Measurements from ENCODE around the gene NELFE.

NELFE gene

DNA sequence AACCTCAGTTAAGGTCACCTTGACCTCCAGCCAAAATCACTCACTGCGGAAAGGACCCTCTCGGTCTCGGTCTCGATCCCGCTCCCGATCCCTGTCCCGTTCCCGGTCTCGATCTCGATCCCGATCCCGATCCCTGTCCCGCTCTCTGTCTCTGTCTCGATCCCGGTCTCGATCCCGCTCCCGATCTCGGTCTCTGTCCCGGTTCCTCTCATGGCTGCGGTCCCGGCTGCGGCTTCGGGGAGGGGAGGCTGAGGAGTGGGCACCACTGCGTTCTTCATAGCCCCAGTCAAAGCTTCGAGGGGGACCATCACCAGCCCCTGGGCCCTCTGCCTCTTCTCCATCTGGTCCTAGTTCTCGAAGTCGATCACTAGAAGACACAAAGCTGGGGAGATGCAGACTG lies 4.3 kb downstream of the NELFE start:
- Histone ChIP-seq H3K27ac (no peak overlapping the region), H3K4me1 (ENCODE audit: control insufficient read depth in 1 of 2, insufficient read depth in 1 of 2, low read depth in 1 of 2, low read length in 1 of 2) (peaks cover 13 to 14% of the 10 kb centered on the region in 2 experiments)

DNA sequence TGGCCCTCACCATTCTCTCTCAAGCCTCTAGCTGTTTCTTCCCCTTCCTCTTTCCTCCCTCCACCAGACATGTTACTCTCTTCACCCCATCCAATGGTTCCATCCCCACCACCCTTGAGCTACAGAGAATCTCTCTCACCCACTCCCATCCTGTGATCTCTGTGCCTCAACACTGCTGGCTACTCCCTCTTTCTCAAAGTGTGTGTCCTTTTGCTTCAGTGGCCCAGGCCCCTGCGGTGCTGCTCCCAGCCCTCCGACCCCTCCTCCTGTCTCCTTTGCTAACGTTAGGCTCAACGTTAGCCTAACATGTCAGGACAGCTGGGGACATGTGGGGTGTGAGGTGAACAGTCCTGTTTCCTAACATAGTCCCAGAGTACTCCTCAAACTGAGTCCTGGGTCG lies 5.9 kb downstream of the NELFE start:
- H3K27me3 ChIP-seq, result peaks cover 1% of the 10 kb centered on the region
- no peak overlapping the region for H3K4me3 ChIP-seq (ENCODE audit: low read depth in 1 of 2, low read length in 1 of 2)
- H3K9me3 ChIP-seq, result no peaks in the 10 kb centered on the region
- TF ChIP-seq, protein P1, sequence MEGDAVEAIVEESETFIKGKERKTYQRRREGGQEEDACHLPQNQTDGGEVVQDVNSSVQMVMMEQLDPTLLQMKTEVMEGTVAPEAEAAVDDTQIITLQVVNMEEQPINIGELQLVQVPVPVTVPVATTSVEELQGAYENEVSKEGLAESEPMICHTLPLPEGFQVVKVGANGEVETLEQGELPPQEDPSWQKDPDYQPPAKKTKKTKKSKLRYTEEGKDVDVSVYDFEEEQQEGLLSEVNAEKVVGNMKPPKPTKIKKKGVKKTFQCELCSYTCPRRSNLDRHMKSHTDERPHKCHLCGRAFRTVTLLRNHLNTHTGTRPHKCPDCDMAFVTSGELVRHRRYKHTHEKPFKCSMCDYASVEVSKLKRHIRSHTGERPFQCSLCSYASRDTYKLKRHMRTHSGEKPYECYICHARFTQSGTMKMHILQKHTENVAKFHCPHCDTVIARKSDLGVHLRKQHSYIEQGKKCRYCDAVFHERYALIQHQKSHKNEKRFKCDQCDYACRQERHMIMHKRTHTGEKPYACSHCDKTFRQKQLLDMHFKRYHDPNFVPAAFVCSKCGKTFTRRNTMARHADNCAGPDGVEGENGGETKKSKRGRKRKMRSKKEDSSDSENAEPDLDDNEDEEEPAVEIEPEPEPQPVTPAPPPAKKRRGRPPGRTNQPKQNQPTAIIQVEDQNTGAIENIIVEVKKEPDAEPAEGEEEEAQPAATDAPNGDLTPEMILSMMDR (IDR thresholded peaks at IDR 0.05), result no peak
- peaks cover 63% of the 10 kb centered on the region for H3K36me3 ChIP-seq
- H3K4me1 ChIP-seq (ENCODE audit: control insufficient read depth in 1 of 2, insufficient read depth in 1 of 2, low read depth in 1 of 2, low read length in 1 of 2), result peaks cover 2% of the 10 kb centered on the region in 2 experiments
- H3K27ac ChIP-seq, result no peak overlapping the region

More for the DNA sequence above, 4.3 kb downstream of the NELFE start:
- no peaks in the 10 kb centered on the region for H3K27me3 ChIP-seq
- H3K36me3 ChIP-seq, result peaks cover 63% of the 10 kb centered on the region
- H3K9me3 ChIP-seq, result no peaks in the 10 kb centered on the region
- TF ChIP-seq, protein P1 (IDR thresholded peaks at IDR 0.05), result no peak
- no peak overlapping the region for H3K4me3 ChIP-seq (ENCODE audit: low read depth in 1 of 2, low read length in 1 of 2)

DNA sequence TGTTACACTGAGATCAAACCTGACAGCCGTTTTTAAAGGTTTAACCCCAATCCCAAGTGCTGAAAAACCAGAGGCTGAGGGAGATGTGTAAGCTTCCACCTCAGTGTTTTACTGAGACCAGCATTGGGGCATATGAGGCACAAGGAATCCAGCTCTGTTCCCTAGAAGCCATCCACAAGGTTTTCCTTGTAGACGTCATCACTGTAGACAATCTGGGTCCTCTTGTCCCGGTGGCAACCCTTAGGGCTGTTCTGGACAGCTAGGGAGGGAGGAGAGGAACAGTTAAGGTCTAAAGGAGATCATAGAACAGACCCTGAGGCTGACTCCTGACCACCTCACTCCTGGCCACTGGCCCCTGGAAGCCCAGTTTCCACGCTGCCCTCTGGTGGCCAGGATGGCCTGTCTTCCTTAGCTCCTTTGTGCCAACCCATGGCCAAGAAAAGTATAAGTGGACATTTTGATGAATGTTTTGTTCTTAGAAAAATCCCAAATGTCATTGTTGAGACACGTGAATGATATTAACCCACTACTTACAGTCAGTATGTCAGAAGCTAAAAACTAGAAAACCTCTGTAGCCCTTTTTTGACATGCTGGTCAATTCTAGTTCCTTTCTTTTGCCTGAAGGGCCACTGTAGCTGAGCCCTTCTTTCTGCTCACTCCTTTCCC lies 6.5 kb downstream of the NELFE start:
- H3K27me3 ChIP-seq, result peaks cover 7% of the 10 kb centered on the region
- no peak overlapping the region for H3K4me3 ChIP-seq (ENCODE audit: low read depth in 1 of 2, low read length in 1 of 2)
- H3K9me3 ChIP-seq, result no peaks in the 10 kb centered on the region
- H3K36me3 ChIP-seq, result peaks cover 63% of the 10 kb centered on the region
- no peaks in the 10 kb centered on the region for H3K4me1 ChIP-seq (ENCODE audit: control insufficient read depth in 1 of 2, insufficient read depth in 1 of 2, low read depth in 1 of 2, low read length in 1 of 2)
- TF ChIP-seq, protein P1 (IDR thresholded peaks at IDR 0.05), result peak; percentile 64
- no peak overlapping the region for H3K27ac ChIP-seq

DNA sequence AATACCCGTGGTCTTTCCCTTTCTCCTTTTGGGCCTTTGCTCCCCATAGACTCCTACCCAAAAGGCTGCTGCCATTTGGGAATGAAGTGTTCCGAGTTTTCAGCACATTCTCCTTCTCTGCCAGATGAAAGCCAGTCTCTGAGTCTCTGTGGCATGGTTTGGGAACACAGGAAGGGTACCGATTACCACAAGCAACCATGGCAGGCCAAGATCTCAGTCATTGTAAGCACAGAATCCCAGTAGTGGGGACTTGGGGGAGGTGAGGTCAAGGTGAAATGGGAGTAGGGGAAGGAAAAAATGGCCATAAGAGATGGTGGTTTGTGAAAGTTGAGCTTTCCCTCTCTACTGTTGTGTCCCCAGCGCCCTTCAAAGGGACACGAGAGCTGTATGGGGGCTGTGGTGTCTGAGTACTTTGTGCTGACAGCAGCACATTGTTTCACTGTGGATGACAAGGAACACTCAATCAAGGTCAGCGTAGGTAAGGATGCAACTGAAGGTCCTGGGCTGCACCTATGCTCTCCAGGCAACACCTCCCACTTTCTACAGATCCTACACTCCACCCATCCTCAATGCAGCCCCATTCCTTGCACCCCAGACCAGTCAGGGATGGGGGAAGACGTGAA lies 8.7 kb downstream of the NELFE start:
- no peaks in the 10 kb centered on the region for H3K4me1 ChIP-seq (ENCODE audit: control insufficient read depth in 1 of 2, insufficient read depth in 1 of 2, low read depth in 1 of 2, low read length in 1 of 2)
- H3K9me3 ChIP-seq, result no peaks in the 10 kb centered on the region
- no peak overlapping the region for H3K27ac ChIP-seq
- H3K27me3 ChIP-seq, result peaks cover 28% of the 10 kb centered on the region
- TF ChIP-seq, protein P1 (IDR thresholded peaks at IDR 0.05), result no peak
- H3K36me3 ChIP-seq, result peaks cover 44% of the 10 kb centered on the region
- H3K4me3 ChIP-seq (ENCODE audit: low read depth in 1 of 2, low read length in 1 of 2), result no peak overlapping the region

DNA sequence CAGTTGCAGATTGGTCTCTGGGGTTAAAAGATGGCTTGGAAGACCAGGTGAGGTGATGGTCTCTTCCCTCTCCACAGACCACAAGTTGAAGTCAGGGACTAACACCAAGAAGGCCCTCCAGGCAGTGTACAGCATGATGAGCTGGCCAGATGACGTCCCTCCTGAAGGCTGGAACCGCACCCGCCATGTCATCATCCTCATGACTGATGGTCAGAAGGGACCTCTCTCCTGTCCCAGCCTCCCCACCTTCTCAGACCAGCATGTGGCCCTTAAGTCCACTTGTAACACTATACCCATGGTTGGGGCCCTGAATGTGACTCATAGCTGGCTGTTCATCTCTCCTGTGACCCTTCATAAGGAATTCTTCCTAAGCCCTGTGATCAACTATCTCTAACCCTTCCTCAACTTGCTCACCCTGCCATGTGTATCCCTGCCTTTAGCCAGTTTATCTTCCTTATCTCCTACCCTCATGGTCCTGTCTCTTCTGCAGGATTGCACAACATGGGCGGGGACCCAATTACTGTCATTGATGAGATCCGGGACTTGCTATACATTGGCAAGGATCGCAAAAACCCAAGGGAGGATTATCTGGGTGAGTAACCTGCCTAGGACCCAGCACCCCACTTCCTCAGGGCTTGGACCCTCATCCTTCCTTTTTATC lies 9.9 kb downstream of the NELFE start:
- Histone ChIP-seq H3K36me3 (peaks cover 32% of the 10 kb centered on the region), H3K4me1 (ENCODE audit: control insufficient read depth in 1 of 2, insufficient read depth in 1 of 2, low read depth in 1 of 2, low read length in 1 of 2) (no peaks in the 10 kb centered on the region), H3K9me3 (no peaks in the 10 kb centered on the region), H3K27me3 (peaks cover 40% of the 10 kb centered on the region), H3K4me3 (ENCODE audit: low read depth in 1 of 2, low read length in 1 of 2) (no peak overlapping the region), H3K27ac (no peak overlapping the region)
- TF ChIP-seq, protein P1 (IDR thresholded peaks at IDR 0.05), result no peak
